Coronary artery (tissue), 2 donors: ENCODE measurements around the gene ATP1B2.

ENCODE experiments used
- DNase-seq: peaks from one replicate; pipeline ENCODE4 v3.0.0-alpha.2; 2017; ENCODE audit warnings: low spot score
- H3K27ac ChIP-seq, 2 donors: fragments of 200-600 bp; sonication (generic); one replicate each; pipeline ENCODE4 v1.5.1; 2016 to 2019
- H3K4me3 ChIP-seq: fragments of 200-600 bp; sonication (generic); 2 replicates; pipeline ENCODE4 v1.5.1; 2016; ENCODE audit warnings: mild to moderate bottlenecking, moderate library complexity
- TF ChIP-seq, protein P1 (sequence below): fragments of 200-600 bp; sonication (generic); IDR thresholded peaks from one replicate; pipeline ENCODE4 v1.5.1; 2019; ENCODE audit warnings: antibody characterized with exemption

ATP1B2 gene, protein sequence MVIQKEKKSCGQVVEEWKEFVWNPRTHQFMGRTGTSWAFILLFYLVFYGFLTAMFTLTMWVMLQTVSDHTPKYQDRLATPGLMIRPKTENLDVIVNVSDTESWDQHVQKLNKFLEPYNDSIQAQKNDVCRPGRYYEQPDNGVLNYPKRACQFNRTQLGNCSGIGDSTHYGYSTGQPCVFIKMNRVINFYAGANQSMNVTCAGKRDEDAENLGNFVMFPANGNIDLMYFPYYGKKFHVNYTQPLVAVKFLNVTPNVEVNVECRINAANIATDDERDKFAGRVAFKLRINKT

DNA sequence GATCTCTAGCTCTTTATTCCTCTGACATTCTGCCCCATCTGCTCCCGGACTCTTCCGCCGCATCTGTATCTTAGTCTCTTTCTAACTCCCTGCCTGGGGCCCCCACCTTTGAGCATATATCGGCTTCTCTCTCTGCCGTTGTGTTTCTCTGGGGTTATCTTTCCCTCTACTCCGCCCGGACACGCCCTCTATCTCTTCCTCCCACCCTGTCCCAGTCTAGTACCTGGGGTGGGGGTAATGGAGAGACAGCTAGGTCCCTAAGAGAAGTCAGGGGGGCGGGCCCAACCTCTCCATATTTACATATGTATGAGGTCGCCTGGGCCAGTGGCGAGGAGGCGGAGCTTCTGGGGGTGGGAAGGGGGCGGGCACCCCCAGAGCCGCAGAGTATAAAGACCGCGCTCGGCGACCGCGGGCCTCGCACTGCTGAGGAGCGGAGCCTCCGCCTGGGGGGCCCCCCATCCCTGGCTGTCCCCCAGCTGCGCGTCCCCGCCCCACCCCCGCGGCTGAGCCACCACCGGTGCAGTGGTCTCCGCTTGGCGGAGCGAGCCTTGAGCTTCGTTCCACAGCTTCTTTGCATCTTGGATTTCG, at the start of gene ATP1B2:
Gene ATP1B2 (plus strand): TSS at position 418 of the 588 bp plus-strand sequence. CDS start 593 bp downstream, outside the sequence.
- Histone ChIP-seq H3K27ac (peak within 1 kb of the TSS in 1 of 2 donors; percentile 62), H3K4me3 (peak within 1 kb of the TSS; percentile 74)
- TF ChIP-seq, protein P1, sequence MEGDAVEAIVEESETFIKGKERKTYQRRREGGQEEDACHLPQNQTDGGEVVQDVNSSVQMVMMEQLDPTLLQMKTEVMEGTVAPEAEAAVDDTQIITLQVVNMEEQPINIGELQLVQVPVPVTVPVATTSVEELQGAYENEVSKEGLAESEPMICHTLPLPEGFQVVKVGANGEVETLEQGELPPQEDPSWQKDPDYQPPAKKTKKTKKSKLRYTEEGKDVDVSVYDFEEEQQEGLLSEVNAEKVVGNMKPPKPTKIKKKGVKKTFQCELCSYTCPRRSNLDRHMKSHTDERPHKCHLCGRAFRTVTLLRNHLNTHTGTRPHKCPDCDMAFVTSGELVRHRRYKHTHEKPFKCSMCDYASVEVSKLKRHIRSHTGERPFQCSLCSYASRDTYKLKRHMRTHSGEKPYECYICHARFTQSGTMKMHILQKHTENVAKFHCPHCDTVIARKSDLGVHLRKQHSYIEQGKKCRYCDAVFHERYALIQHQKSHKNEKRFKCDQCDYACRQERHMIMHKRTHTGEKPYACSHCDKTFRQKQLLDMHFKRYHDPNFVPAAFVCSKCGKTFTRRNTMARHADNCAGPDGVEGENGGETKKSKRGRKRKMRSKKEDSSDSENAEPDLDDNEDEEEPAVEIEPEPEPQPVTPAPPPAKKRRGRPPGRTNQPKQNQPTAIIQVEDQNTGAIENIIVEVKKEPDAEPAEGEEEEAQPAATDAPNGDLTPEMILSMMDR, result no peak
- no peak for DNase-seq

DNA sequence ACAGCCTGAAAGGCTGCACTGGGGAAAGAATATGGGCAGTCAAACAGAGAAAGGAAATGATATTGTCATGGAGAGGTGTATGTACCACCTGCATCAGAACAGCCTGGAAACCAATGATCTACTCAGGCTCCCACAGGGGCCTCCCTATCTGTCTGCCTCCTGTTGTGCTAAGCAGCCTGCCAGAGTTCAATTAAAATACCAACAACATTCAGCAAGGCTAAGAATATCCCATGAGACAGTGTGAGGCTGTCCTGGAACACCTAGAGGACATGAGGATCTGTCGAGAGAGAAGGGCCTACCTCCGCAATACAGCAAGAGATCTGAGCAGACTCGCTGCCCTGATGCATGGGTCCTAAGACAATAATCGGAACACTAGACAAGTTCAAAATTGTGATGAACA, 44.4 kb upstream of the ATP1B2 start:
- TF ChIP-seq, protein P1, result no peak
- no peak for DNase-seq

DNA sequence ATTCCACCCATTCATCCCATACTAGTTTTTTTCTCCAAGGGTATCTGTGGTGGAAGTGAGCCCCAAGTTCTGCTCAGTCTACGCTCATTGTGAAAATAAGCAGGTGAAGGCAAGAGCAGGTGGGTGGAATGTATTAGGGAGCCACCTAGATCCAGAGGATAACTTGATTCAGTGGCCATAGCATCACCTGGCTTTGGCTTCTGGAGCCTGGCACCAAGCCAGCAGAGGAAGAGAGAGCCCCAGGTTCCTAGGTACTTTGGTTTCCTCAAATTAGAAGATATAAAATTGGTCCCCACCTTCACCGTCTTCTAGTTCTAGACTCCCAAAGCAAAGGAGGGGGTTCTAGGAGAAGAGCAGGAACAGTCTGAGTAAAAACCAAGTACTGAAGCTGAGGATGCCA, 40.1 kb upstream of the ATP1B2 start:
- TF ChIP-seq, protein P1, result no peak
- no peak overlapping the region for H3K4me3 ChIP-seq
- no peak overlapping the region for H3K27ac ChIP-seq
- DNase-seq, result no peak

More for the DNA sequence above, 44.4 kb upstream of the ATP1B2 start:
- H3K27ac ChIP-seq, result no peak overlapping the region
- no peak overlapping the region for H3K4me3 ChIP-seq

DNA sequence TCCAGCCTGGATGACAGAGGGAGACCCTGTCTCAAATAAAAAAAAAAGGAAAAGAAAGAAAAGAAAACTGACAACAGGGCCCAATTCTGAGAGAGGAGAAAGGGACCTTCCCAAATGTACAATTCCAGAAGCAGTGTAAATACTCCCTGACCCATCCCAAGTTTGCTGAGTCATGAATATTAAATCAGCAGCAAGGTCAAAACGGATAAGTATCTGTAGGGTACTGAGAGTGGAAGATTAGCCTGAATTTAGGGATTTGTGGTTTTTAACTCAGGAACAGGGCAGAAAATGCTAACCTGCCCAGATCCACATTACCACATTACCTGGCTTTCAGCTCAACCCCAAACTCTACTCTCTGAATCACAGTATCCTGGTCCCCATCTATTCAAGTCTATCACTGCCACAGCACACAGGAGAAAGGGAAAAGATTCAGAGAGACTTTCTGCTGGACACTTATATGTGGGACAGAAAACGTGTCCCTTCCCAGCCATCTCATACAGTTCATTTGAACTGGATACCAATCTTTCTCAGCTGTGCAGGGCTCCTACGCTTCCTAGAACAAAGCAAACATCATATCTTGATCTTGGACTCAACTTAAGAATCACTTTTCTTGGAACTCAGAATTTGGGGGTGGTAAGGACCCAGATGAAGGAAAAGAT, 39.0 kb upstream of the ATP1B2 start:
- no peak for DNase-seq
- Histone ChIP-seq H3K4me3 (peak overlapping the region; percentile 16), H3K27ac (no peak overlapping the region)
- TF ChIP-seq, protein P1, result no peak

DNA sequence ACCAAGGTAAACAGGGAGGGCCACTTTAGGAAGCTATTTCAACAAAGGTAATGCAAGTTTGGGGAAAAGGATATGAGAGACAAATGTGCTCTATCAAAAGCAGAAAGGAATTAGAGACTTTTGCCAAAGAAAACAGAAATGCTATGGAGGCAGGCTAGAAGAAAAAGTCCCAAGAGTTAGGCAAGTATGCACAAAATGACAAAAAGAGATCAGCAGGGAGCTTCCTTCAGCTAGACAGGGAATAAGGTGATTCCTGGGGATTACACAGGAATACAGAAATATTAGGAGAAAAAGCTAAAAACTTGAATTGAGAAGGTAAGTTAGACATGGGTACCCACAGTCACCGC, 38.5 kb upstream of the ATP1B2 start:
- H3K27ac ChIP-seq, result no peak overlapping the region
- no peak for DNase-seq
- peak overlapping the region; percentile 16 for H3K4me3 ChIP-seq
- TF ChIP-seq, protein P1, result no peak

DNA sequence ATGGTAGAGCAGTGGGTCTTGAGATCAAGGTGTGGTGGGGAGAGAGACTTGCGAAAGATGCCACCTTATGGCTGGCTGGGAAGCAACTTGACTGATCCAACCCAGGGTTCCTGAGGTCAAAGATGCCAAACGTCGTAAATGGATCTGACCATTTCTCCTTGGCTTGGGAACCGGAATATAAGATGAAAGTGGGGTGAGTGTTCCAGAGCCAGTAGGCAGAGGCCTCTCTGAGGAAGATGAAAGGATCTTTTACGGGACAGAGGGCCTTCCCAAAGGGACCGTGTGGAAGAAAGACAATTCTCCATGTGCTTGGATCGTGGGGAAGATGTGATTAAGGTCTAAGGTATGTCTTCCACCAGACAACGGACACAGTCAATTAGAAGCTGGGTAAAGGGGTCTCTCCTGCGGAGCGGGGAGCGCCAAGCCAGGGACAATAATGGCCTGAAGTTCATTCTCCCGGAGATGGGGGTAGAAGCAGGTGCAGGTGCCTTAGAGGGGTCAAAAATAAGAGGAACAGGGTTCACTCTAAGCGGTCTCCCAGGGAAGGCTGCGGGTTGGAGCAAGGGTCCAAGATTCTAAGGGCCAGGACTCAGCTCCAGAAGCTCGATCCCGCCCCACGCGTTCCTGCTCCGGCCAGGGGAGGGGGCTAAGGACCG, 36.8 kb upstream of the ATP1B2 start:
- Histone ChIP-seq H3K4me3 (peak overlapping the region; percentile 99), H3K27ac (peak overlapping the region; percentile 92 to 100)
- TF ChIP-seq, protein P1, result no peak
- DNase-seq, result no peak
